Left renal cortex interstitium (tissue), 4 donors: ENCODE data around the gene RMRP. TPM values are rescaled to one million over a fixed set of nuclear protein-coding genes. Genes with fewer than 3 reads are reported as not detected.
"Not testable (repeated sequence)": the region's sequence is repeated elsewhere in the genome, so short reads cannot be mapped to it uniquely, and the experiment has no call there.

Experiments
- DNase-seq, 4 donors: peaks; one replicate each; pipeline ENCODE4 v3.0.0-alpha.2; 2013; ENCODE audit warnings: low read depth in 4 of 4, low spot score in 2 of 4, missing footprints in 1 of 4
- polyA plus RNA-seq, 4 donors: library from polyadenylated mRNA; unstranded; fragments of 120-200 nt; gene quantifications; one replicate each; pipeline ENCODE4 v1.2.1, GENCODE V29; 2013; ENCODE audit not compliant: insufficient read length in 4 of 4

The RMRP gene
- polyA plus RNA-seq, 4 donors: not detected

DNA sequence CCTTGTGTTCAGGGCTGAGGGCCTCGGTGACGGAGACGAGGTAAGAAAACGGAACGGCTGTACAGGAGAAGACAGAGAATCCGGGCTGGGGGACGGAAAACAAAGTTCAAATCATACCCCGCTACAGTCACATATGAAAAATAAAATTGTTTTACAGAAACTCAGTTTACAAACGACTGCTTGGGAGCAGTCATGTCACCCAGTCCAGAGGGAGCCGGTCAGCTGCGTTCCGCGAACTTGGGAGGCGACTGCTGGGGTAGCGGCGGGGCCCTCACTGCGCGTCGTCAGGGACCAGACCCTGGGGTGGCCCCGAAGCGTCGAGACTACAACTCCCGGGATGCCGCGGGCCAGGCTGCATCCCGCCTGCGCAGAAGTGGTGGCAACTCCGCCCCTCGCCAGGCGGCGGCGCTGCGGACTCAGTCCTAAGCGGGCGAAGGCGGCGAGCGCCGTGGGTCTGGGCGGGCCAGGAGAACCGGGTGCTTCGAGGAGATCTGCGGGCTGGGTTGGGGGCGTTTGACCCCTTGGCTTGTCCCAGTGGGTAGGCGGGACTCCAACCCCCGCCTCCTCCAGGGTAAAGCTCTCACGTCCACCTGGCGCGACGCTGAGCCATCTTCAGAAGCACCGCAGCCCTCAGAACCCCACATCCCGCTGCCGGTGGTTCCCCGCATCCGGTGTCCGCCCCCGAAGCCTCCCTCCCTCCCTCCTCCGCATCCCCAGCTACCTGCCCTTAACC lies 11.1 kb downstream of the RMRP start:
- DNase-seq: peak; percentile 83 to 88 (median 88)

DNA sequence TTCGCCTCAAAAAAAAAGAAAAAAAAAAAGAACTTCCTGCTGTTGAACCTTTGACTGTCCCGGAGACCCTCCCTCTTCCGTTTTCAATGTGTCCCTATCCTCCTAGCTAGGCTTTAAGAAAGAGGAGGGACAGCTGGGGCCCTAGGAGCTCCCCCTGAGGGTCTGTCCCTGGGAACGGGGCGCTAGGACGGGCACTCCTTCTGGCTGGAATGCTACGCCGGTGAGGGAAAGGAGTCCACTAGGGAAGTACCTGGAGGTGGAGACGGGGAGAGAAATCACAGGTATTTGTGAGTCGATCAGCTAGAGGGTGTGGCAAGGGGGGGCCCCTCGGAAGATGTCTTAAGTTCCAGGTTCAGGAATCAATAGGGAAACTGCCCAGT lies 11.7 kb downstream of the RMRP start:
- peak in 1 of 4 donors; percentile 73 for DNase-seq

DNA sequence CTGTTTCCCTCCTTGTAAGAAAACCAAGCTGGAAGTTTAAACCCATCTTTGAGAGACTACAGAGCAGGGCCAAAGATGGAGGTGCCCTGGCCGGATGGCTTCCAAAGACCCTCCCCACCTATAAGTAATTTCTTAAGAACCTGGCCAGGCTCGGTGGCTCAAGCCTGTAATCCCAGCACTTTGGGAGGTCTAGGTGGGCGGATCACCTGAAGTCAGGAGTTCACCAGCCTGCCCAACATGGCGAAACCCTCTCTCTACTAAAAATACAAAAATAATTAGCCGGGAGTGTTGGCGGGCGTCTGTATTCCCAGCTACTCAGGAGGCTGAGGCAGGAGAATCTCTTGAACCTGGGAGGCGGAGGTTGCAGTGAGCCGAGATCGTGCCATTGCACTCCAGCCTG lies 12.1 kb downstream of the RMRP start:
- DNase-seq: not testable (repeated sequence)

DNA sequence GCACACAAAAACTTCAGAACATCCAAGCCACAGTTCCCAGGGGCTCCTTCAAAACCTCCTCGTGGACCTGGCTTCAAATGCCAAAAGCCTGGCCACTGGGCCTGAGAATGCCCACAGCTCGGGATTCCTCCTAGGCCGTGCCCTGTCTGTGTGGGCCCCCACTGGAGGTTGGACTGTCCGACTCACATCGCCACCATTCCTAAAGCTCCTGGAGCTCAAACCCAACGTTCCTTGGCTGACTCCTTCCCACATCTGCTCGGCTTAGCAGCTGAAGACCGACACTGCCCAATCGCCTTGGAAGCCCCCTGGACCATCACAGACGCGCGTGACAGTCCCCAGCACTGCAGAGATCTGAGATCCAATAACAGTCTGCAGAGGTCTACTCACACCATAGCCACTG lies 14.8 kb downstream of the RMRP start:
- no peak for DNase-seq

DNA sequence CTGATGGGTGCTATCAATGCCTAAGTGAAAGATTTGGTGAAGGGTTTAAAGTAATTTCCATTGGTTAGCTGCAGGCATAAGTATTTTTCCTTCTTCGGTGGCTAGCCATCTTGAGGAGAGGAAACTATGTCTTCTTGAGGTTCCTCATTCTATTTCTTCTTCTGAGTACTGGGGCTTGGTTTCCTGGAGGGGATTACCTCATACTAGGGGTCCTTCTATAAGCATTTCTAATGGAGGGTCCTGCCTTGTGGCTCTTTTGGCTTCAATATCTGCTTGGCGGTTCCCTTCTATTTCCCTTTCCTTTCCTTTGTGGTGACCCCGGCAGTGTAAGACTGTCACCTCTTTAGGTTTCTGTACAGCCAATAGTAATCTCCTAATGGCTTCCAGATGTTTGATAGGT lies 16.3 kb downstream of the RMRP start:
- not testable (repeated sequence) for DNase-seq

DNA sequence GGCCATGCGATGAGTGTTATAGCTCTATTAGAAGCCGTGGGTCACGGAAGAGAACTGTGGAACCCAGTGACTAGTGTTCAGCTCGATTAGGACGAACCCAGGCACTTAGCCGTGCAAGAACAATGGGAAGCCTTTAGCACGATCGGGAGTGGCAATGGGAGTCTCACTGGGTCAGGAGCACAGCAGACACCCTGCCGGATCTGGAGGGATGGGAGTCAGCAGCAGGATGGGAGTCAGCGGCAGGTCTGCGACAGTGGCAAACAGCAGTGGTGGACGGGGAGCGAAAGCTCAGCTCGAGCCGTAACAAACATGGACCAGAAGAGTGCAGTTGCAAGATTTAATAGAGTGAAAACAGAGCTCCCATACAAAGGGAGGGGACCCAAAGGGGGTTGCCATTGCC lies 17.4 kb downstream of the RMRP start:
- not testable (repeated sequence) for DNase-seq

DNA sequence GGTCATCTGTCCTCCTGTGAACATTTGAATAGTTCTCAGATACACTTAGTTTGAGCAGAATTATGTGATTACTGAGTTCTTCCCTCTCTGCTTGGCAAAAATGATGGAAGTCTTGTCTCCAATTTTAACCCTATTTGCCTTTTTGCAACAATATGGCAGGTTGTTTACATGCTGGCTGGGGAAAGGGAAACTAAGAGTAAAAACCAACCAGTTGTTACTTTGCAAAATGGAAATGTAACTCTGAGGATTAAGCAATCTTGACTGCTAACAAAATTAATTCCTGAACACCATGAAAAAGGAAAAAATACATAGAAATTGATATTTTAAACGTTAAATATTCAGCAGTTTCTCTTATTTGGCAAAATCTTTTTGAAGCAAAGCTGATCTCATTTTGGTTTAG lies 18.2 kb downstream of the RMRP start:
- no peak for DNase-seq

DNA sequence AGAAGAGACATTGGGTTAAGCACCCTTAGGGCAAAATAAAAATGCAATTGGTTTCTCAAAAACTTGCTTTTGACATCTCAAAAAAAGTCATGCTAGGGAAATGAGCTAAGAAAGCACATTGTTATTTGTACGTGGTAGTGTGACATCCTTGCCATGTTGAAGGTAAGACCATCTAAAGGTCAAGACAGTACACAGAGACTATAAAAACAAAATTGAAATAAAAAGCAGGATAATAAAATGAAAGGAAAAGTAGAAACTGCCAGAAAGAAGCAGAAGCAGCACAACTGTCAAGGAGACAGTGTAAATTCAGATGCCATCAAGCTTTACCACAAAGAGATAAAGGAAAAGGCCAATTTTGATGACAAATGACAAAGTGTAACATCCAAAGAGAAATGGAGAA lies 18.6 kb downstream of the RMRP start:
- not testable (repeated sequence) for DNase-seq

DNA sequence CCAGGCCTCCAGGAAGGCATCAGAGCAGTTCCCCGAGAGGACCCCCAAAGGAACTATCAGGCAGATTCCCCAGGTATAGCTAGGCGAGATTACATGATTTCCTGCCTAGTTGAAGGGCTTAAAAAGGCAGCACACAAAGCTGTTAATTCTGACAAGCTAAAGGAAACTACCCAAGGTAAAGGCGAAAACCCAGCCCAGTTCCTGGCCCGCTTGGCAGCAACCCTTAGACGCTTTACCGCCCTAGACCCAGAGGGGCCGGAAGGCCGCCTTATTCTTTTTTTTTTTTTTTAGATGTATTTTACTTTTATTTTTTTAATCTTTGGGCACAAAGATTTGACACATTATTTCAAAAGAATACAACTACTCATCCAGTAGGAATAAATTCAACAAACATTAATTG lies 19.1 kb downstream of the RMRP start:
- not testable (repeated sequence) for DNase-seq

DNA sequence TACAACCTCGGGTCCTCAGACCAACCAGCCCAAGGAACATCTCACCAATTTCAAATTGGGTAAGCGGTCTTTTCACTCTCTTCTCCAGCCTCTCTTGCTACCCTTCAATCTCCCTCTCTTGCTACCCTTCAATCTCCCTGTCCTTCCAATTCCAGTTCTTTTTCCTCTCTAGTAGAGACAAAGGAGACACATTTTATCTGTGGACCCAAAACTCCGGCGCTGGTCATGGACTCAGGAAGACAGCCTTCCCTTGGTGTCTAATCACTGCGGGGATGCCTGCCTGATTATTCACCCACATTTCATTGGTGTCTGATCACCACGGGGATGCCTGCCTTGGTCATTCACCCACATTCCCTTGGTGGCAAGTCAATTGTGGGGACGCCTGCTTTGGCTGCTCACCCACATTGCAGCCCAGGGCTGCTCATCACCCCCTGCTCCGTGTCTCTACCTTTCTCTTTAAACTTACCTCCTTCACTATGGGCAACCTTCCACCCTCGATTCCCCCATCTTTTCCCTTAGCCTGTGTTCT lies 20.3 kb downstream of the RMRP start:
- DNase-seq: not testable (repeated sequence)

DNA sequence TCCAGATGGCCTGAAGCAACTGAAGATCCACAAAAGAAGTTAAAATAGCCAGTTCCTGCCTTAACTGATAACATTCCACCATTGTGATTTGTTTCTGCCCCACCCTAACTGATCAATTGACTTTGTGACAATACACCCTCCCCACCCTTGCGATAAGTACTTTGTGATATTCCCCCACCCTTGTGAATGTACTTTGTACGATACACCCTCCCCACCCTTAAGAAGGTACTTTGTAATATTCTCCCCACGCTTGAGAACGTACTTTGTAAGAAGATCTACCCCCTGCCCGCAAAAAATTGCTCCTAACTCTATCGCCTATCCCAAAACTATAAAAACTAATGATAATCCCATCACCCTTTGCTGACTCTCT lies 21.0 kb downstream of the RMRP start:
- not testable (repeated sequence) for DNase-seq

DNA sequence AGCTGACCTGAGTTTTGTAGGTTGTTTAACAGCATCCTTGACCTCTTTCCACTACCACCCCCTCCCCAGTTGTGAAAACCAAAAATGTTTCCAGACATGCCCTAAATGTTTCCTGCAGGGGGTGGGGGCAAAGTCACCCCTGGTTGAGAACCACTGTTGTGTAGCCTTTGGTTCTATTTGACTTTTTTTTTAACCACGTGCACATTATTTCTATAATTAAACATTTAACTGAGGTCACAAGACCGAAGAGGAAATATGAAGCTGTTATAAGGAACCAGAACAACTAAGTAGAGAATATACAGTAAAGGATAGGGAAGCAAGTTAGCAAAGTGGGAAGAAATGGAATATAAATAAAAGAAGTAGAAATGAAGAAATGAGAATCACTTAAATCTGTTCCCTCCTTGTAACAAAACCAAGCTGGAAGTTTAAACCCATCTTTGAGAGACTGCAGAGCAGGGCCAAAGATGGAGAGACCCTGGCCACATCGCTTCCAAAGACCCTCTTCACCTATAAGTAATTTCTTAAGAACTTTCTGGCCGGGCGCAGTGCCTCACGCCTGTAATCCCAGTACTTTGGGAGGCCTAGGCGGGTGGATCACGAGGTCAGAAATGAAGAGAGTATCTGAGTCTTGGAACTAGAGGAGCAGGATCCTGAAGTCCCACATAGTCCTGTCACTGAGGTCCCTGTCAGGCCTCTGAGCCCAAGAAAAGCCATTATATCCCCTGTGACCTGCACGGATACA lies 21.5 kb downstream of the RMRP start:
- no peak for DNase-seq

DNA sequence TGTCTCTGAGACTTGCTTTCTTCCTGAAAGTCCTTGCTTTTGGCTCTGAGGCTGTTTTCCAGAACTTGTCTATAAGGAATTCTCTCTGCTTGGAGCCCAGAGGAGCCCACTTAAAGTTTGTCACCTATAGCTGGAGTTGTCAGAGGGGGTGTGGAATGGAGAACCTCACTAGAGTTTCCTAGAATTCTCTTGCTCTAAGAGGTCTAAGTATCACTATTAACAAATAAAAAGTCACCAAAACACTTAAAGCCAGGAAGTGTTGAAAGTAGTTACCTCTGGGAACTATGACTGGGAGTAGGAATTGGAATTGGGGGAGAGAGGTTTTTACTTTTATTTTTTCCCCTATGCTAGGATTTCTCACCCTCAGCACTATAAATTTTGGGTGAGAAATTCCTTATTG lies 22.1 kb downstream of the RMRP start:
- no peak for DNase-seq

DNA sequence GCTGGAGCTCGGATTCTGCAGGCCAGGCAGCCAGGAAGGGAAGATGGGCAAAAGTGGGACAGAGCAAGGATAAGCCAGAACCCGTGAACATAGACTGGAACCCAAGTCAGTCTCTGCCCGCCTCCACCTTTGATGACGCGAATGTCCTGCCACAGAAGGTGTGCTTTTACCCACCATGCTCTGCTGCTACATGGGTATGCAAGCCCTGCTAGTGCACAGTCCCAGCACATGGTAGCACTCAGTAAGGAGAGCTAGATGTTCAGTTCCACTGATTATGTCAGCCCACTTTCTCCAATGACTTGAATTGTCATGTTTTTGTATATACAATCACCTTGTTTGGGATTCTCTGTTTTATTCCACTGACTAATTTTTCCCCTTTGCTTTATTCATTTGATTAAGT lies 28.2 kb downstream of the RMRP start:
- no peak for DNase-seq

DNA sequence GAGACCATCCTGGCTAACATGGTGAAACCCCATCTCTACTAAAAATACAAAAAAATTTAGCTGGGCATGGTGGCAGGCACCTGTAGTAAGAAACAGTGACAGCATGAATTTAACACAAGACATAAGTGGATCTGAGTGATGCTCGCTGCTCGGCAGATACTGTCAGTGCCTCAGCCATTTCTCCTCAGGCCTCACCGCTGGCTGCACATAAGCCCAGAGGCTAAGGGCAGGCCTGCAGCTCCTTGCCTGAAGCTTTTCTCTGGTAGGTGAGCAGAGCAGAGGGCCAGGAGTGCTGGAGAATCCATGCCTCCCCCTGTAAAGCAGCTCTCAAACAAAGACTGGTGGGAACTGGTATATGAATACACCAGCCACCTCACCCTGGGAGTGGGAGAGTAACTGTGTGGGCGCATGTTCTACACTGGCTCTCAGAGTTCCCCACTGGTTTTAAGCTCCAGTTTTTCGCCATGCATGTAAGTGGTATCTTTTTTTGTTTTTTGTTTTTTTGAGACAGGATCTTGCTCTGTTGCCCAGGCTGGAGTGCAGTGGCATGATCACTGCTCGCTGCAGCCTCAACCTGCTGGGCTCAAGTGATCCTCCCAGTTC lies 29.3 kb downstream of the RMRP start:
- DNase-seq: no peak

DNA sequence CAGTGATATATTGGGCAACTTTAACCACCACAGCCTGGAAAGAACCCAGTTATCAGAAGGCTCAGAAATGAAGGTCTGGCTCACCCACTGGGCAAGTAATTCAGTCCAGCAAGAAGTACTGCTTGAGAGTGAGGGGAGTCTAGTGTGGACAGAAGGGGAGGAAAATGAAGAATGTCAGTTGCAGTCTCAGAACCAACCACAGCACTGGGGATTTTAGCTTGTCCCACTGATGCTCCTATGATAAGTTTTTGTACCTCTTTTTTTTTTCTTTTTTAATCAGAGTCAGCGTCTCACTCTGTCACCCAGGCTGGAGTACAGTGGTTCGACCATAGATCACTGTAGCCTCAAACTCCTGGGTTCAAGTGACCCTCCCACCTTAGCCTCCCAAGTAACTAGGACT lies 30.2 kb downstream of the RMRP start:
- no peak for DNase-seq

DNA sequence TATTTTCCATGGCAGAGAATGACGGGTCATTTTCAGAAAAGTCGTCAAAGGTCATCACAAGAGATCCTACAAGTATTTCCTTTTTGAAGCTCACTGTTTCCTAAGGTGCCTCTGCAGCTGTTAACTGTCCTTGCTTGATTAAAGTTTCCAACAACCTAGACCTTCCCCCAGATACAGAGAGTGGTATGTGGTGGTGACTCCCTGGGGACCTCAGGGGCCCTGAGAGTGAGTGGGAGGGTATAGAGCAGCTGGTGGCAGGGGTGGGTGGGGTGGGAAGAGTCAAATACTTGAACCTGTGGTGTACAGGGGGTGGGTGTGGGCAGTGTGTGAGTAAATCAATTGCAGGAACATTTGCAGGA lies 38.0 kb downstream of the RMRP start:
- DNase-seq: no peak

DNA sequence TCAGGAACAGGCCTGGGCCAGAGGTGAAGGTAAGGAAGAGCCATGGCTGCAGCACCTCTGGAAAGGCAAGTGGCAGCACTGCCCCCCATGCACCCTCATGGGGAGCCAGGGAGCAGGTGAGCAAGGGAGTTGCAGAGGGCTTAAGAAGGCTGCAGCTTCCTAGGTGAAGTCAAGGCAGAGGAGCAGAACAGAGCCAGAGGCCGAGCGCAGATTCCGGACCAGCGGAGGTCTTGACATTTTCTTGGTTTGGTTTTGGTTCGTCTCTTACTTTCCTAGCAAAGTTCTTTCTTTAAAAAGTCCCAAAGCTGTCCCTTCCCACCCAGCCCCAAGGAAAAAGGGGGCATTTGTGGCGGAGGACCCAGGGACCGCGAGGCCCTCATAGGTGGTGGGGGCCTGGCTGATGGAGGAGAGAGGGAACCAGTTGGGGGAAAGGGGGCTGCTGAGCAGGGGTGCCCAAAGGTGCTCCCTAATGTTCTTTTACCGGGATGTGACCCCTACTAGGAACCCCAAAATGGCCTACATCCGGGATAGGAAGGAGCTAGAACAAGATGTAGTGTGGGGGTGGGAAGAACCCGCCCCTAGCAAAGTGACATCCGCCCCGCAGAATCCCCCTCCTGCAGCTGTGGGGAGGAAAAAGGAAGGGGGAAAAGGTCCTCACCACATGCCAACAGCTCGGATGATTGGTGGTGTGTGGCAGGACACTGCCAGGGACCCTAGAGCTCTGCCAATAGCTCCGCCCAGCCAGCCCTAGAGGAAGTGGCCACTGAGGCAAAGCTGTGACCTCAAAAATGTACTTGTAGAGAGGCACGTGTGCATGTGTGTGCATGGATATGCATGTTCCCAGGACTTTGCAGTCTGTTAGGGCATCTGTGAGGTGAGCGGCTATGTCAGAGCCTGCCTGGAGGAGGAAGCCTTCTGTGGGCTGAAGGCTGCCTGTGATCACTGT lies 38.7 kb downstream of the RMRP start:
- DNase-seq: no peak

DNA sequence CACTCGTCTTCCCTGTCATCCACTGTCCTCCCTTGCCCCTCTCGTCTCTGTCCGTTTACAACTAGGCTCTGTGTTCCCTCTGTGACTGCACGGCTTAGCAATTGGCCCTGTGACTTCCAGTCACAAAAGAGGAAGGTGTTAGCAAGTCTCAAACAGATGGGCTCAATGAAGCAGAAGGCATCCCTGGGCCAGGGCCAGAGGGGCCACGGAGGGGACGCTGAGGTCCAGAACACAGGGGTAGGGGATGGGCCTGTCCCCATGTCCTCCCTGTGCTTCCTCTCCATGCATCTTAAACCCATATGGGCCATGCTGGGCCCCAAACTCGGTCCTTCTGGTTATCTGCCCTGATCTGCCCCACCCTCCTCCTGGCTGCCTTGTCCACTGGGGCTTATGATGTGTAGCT lies 39.5 kb downstream of the RMRP start, which contains the start of gene CD72:
TSS of gene CD72 (minus strand) at position 89 of the 403 bp plus-strand sequence. CDS start 110 bp downstream, outside the sequence.
- DNase-seq: no peak

DNA sequence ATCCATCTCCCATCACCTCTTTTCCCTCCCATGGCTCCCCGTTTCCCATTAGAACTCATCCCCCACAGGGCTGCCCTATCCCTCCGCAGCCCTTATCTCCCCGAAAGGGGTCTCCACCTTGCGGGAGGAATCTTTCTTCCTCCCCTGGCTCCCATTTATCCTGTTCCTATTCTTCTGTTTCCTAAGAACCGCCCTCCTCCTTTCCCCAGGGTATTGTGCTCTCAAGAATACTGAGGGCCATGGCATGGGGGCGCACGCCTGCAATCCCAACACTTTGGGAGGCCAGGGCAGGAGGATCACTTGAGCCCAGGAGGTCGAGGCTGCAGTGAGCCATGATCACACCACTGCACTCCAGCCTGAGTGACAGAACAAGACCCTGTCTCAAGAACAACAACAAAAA lies 40.3 kb downstream of the RMRP start:
- DNase-seq: no peak
